Left renal pelvis (tissue), 4 donors: ENCODE results near the gene RLN3. TPM values are rescaled to one million over a fixed set of nuclear protein-coding genes. Genes with fewer than 3 reads are reported as not detected.
"Not testable (repeated sequence)": the region's sequence is repeated elsewhere in the genome, so short reads cannot be mapped to it uniquely, and the experiment has no call there.

ENCODE experiments used
- DNase-seq, 4 donors: peaks; one replicate each; pipeline ENCODE4 v3.0.0-alpha.2; 2013; ENCODE audit warnings: low read depth in 4 of 4, low spot score in 3 of 4
- polyA plus RNA-seq, 4 donors: library from polyadenylated mRNA; unstranded; fragments of 120-200 nt; gene quantifications; one replicate each; pipeline ENCODE4 v1.2.1, GENCODE V29; 2013; ENCODE audit not compliant: insufficient read length in 4 of 4

Gene RLN3
- polyA plus RNA-seq, 4 donors, result not detected

- DNase-seq, result no peak
These were observed 8.8 kb upstream of the RLN3 start for GRCh38 chr19:14019100-14019499.

- not testable (repeated sequence) for DNase-seq
These were observed 8.2 kb upstream of the RLN3 start for GRCh38 chr19:14019739-14020138.

- no peak for DNase-seq
These were observed 6.5 kb upstream of the RLN3 start for GRCh38 chr19:14021474-14021873.

GRCh38 chr19:14022469-14022868, 5.5 kb upstream of the RLN3 start:
- DNase-seq, result no peak

GRCh38 chr19:14023404-14024235, 4.3 kb upstream of the RLN3 start:
- DNase-seq, result no peak

GRCh38 chr19:14026652-14027192, 1.2 kb upstream of the RLN3 start:
- DNase-seq, result not testable (repeated sequence)

- DNase-seq, result no peak
These were observed 953 bp downstream of the RLN3 start for GRCh38 chr19:14028901-14029300.

- DNase-seq, result no peak
These were observed 3.2 kb downstream of the RLN3 start for GRCh38 chr19:14030997-14031718.

GRCh38 chr19:14031719-14032480, 4.0 kb downstream of the RLN3 start, which contains the start of gene IL27RA:
Gene IL27RA (plus strand): TSS chr19:14031762. CDS start chr19:14031873, 111 bp downstream.
- peak in 2 of 4 donors; percentile 38 to 44 for DNase-seq

- no peak for DNase-seq
These were observed 6.0 kb downstream of the RLN3 start for GRCh38 chr19:14033946-14034345.

GRCh38 chr19:14035159-14035558, 7.2 kb downstream of the RLN3 start:
- DNase-seq, result not testable (repeated sequence)

- DNase-seq, result no peak
These were observed 7.8 kb downstream of the RLN3 start for GRCh38 chr19:14035706-14036105.

- no peak for DNase-seq
These were observed 11.2 kb downstream of the RLN3 start for GRCh38 chr19:14039181-14039580.

- not testable (repeated sequence) for DNase-seq
These were observed 15.0 kb downstream of the RLN3 start for GRCh38 chr19:14042659-14043608.

- DNase-seq, result not testable (repeated sequence)
These were observed 19.9 kb downstream of the RLN3 start for GRCh38 chr19:14047866-14048265.

GRCh38 chr19:14048443-14049153, 20.6 kb downstream of the RLN3 start:
- no peak for DNase-seq

GRCh38 chr19:14050512-14050911, 22.6 kb downstream of the RLN3 start:
- no peak for DNase-seq

GRCh38 chr19:14050961-14051360, 23.0 kb downstream of the RLN3 start:
- DNase-seq, result not testable (repeated sequence)

- no peak for DNase-seq
These were observed 24.0 kb downstream of the RLN3 start for GRCh38 chr19:14051980-14052379.
